ENCODE data around the gene OR6N2.

The OR6N2 gene

GRCh38 chr1:158752155-158752712, 28.8 kb downstream of the OR6N2 start:
- DNase-seq: no peak

GRCh38 chr1:158735848-158736247, 45.2 kb downstream of the OR6N2 start:
- DNase-seq: no peak

GRCh38 chr1:158732524-158732923, 48.5 kb downstream of the OR6N2 start:
- no peak for DNase-seq

- no peak for DNase-seq
These were observed 49.3 kb downstream of the OR6N2 start for GRCh38 chr1:158731707-158732106.

- DNase-seq: no peak
These were observed 50.6 kb downstream of the OR6N2 start for GRCh38 chr1:158730453-158730852.

GRCh38 chr1:158728510-158729225, 52.3 kb downstream of the OR6N2 start:
- DNase-seq: no peak

- no peak for DNase-seq
These were observed 56.6 kb downstream of the OR6N2 start for GRCh38 chr1:158724442-158724841.

Measured in NCI-H446 treated with DMSO at 0.1 percent for 48 hours (cell line).